Heart right ventricle (tissue), 16 donors: ENCODE results near the gene ELN. TPM values are rescaled to one million over a fixed set of nuclear protein-coding genes. Genes with fewer than 3 reads are reported as not detected.

ENCODE experiments used
- ATAC-seq, 8 donors: fragments of 200-7000 bp; cut with Tn5 transposase; one replicate each; pipeline ENCODE4 v1.9.1; 2020; ENCODE audit warnings: mild to moderate bottlenecking in 8 of 8, moderate library complexity in 8 of 8, moderate number of reproducible peaks in 1 of 8
- DNase-seq, 2 donors: peaks; one replicate each; pipeline ENCODE4 v3.0.0-alpha.2; 2020
- H3K27ac ChIP-seq, 10 donors: fragments of 200-600 bp; sonication (generic) in 2 of 10; one replicate each; pipeline versions ENCODE4 v1.5.0 to v1.8.0; 2020 to 2022; ENCODE audit warnings: mild to moderate bottlenecking in 3 of 10
- H3K27me3 ChIP-seq, 7 donors: fragments of 200-600 bp; one replicate each; pipeline ENCODE4 v1.8.0; 2021 to 2022; ENCODE audit warnings: mild to moderate bottlenecking in 2 of 7
- H3K36me3 ChIP-seq, 9 donors: fragments of 200-600 bp; sonication (generic) in 1 of 9; one replicate each; pipeline versions ENCODE4 v1.5.0 to v1.8.0; 2020 to 2022; ENCODE audit warnings: mild to moderate bottlenecking in 2 of 9
- H3K4me1 ChIP-seq, 9 donors: fragments of 200-600 bp; sonication (generic) in 1 of 9; one replicate each; pipeline versions ENCODE4 v1.5.0 to v1.8.0; 2020 to 2022; ENCODE audit warnings: mild to moderate bottlenecking in 4 of 9
- H3K4me3 ChIP-seq, 10 donors: fragments of 200-600 bp; sonication (generic) in 2 of 10; one replicate each; pipeline versions ENCODE4 v1.5.0 to v1.8.0; 2020 to 2022; ENCODE audit warnings: mild to moderate bottlenecking in 7 of 10, moderate library complexity in 2 of 10
- H3K9me3 ChIP-seq, 11 donors: fragments of 200-600 bp in 10 of 11; sonication (generic) in 2 of 11; one replicate each; pipeline versions ENCODE4 v1.5.0 to v1.8.0; 2013 to 2022; ENCODE audit warnings: mild to moderate bottlenecking in 2 of 11, control low read depth in 1 of 11, moderate library complexity in 1 of 11
- WGBS, 2 donors: extraction: QIAGEN DNeasy Blood & Tissue Kit; methylation state at CpG; one replicate each; pipeline ENCODE4 v1.1.7; 2013; ENCODE audit warnings: inconsistent platforms in 1 of 2; 5-methylcytosine and 5-hydroxymethylcytosine counted together
- intact Hi-C, 10 donors: fragments of 100-400 bp; cut with DNase I; formaldehyde crosslinking; loops; one replicate each; pipeline versions ENCODE4 v1.11.1 to v1.14.2; 2022
- polyA plus RNA-seq, 2 donors: library from polyadenylated mRNA; stranded (reverse); fragments of 200-250 nt; gene quantifications; one replicate each; pipeline ENCODE4 v1.2.3, GENCODE V29; 2013
- total RNA-seq, 10 donors: library from RNA; stranded (reverse); fragmentation: NEBNext Ultra II Directional in 3 of 10; extraction: Animal tissue kit (Norgen Biotek cat#: 25700) in 3 of 10; gene quantifications; one replicate each; pipeline versions ENCODE4 v1.2.1 to v1.2.4, GENCODE V29; 2021 to 2023
- TF ChIP-seq, protein P1 (sequence below), 9 donors: fragments of 200-600 bp; sonication (generic) in 2 of 9; IDR thresholded peaks; one replicate each; pipeline versions ENCODE4 v1.5.0 to v1.8.0; 2021 to 2022; ENCODE audit warnings: antibody characterized with exemption in 9 of 9, mild to moderate bottlenecking in 5 of 9, moderate library complexity in 1 of 9
- donor health status: Arrhythmogenic right ventricular cardiomyopathy.
- donor health status: ischemic (EF 13 %, LVEDD 7.1; RV severe dilation, severe dysfunction).
- donor health status: healthy with polysubstance abuse.
- donor health status: DM: no; HTN: yes; CAD: no.
- donor health status: DM: no; HTN: no; CAD: no.
- donor health status: ischemic (EF 25% LVEDD 6.9; RV normal size, moderate dysfunction).
- donor health status: ischemic (EF 25% LVEDD 5.7; RV mildly dilated, moderate dysfunction).
- donor health status: healthy.
- donor health status: DM: yes; HTN: yes; CAD: no.
- donor health status: Ischemic cardiomyopathy.
- donor health status: ischemic (EF 35%, LVEDD 5.7; RV mildly dilated, moderate dysfunction).
- donor health status: nonischemic (EF 11% LVEDD 7.7; RV severe dilation, severe dysfunction).
- donor health status: DM: yes; HTN: yes; CAD: no.
- donor health status: PGD.
- donor health status: ischemic (EF 29% LVEDD 5.4; RV normal size, mild dysfunction).
- donor health status: nonischemic (EF 23%, LVEDD 6.1; RV moderate dilation, normal function).

The ELN gene
- total and polyA plus RNA-seq, 12 donors, result 14.2 to 99.8 (median 31.8) TPM

GRCh38 chr7:74092964-74093471, 65.0 kb downstream of the ELN start:
- 37 to 63% methylated on average over 12 of the region's 12 CpGs for WGBS, 2 donors
- Histone ChIP-seq H3K27me3 (no peaks in the 10 kb centered on the region), H3K36me3 (peaks cover 0 to 23% (median 4%) of the 10 kb centered on the region in 9 donors), H3K9me3 (peaks cover 0 to 5% (median 0%) of the 10 kb centered on the region in 11 donors), H3K4me3 (peak overlapping the region in 8 of 10 donors; percentile 13 to 63 (median 56)), H3K27ac (peak overlapping the region; percentile 2 to 92 (median 74)), H3K4me1 (peaks cover 10 to 38% (median 30%) of the 10 kb centered on the region in 9 donors)
- ATAC-seq (peak; percentile 56 to 73 (median 67)), DNase-seq (peak; percentile 42 to 77)
- intact Hi-C loops, result loop anchor here in 3 of 10 donors (5.0 kb wide), 2 partner anchors 79 to 84 kb away; partner anchors contain the start of gene EIF4H (in 2 of the 3)
- TF ChIP-seq, protein P1, sequence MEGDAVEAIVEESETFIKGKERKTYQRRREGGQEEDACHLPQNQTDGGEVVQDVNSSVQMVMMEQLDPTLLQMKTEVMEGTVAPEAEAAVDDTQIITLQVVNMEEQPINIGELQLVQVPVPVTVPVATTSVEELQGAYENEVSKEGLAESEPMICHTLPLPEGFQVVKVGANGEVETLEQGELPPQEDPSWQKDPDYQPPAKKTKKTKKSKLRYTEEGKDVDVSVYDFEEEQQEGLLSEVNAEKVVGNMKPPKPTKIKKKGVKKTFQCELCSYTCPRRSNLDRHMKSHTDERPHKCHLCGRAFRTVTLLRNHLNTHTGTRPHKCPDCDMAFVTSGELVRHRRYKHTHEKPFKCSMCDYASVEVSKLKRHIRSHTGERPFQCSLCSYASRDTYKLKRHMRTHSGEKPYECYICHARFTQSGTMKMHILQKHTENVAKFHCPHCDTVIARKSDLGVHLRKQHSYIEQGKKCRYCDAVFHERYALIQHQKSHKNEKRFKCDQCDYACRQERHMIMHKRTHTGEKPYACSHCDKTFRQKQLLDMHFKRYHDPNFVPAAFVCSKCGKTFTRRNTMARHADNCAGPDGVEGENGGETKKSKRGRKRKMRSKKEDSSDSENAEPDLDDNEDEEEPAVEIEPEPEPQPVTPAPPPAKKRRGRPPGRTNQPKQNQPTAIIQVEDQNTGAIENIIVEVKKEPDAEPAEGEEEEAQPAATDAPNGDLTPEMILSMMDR (IDR thresholded peaks at IDR 0.05), result no peak

DNA sequence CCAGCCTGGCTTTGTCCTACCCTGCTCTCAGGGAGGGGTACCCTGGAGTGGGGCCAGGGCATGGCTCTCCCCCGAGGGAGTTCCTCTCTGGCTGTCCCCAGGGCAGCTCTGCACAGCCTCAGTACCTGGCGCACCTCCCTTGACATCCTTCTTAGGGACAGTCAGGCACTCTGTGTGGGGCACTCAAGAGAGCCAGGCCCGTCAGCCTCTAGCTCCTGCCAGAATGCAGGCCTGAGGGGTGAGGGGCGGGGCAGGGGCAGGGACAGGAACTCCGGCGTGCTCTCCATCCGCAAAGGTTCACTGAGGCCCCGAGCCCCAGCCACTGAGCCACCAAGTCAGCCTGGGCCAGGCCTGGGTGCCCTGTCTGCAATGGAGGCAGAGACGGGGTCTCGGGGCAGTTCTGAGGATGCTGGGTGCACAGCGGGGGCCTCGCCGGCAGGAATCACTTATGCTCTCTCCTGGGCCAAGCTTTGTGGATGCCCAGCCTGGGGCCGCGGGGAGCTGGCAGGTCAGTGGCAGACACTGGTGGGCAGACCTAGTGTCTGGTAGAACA, 65.8 kb downstream of the ELN start:
- Histone ChIP-seq H3K36me3 (peaks cover 0 to 23% (median 4%) of the 10 kb centered on the region in 9 donors), H3K9me3 (peaks cover 0 to 5% (median 0%) of the 10 kb centered on the region in 11 donors), H3K4me3 (peak overlapping the region in 7 of 10 donors; percentile 46 to 63 (median 57)), H3K27me3 (no peaks in the 10 kb centered on the region), H3K4me1 (peaks cover 10 to 38% (median 30%) of the 10 kb centered on the region in 9 donors), H3K27ac (peak overlapping the region in 9 of 10 donors; percentile 63 to 92 (median 75))
- ATAC-seq (peak in 7 of 8 donors; percentile 1 to 26 (median 19)), DNase-seq (peak in 1 of 2 donors; percentile 37)
- TF ChIP-seq, protein P1 (IDR thresholded peaks at IDR 0.05), result no peak
- intact Hi-C loops, result loop anchor here in 3 of 10 donors (5.0 kb wide), 2 partner anchors 79 to 84 kb away; partner anchors contain the start of gene EIF4H (in 2 of the 3)
- WGBS, 2 donors, result 53 to 57% methylated on average over 15 of the region's 15 CpGs

GRCh38 chr7:74094224-74095101, 66.5 kb downstream of the ELN start:
- no peaks in the 10 kb centered on the region for H3K27me3 ChIP-seq
- WGBS, 2 donors, result 22 to 32% methylated on average over 32 of the region's 32 CpGs
- peak overlapping the region in 9 of 10 donors; percentile 31 to 63 (median 54) for H3K4me3 ChIP-seq
- ATAC-seq (peak; percentile 50 to 81 (median 70)), DNase-seq (peak; percentile 44 to 66)
- peak overlapping the region in 9 of 10 donors; percentile 17 to 92 (median 74) for H3K27ac ChIP-seq
- peaks cover 10 to 38% (median 30%) of the 10 kb centered on the region in 9 donors for H3K4me1 ChIP-seq
- peaks cover 0 to 5% (median 0%) of the 10 kb centered on the region in 11 donors for H3K9me3 ChIP-seq
- intact Hi-C loops, result loop anchor here in 4 of 10 donors (5.0 kb wide), 3 partner anchors 63 to 83 kb away; partner anchors contain the start of gene EIF4H (in 2 of the 4)
- H3K36me3 ChIP-seq, result peaks cover 0 to 31% (median 10%) of the 10 kb centered on the region in 9 donors
- TF ChIP-seq, protein P1 (IDR thresholded peaks at IDR 0.05), result no peak

DNA sequence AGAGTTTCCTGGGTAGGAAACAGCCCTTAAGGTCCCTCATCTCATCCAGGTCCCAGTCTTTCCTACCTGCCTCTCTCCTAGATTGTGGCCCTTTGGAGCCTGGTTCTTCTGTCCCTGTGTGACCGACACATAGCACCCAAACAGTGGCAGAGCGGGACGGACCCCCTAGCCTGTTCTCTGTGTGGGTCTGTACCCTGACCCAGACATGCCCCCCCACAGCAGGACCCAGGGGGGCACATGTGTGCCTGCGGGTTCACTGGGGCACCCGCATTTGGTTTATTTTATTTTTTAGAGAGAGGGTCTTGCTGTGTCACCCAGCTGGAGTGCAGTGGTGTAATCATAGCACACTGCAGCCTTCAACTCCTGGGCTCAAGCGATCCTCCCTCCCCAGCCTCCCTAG, 67.2 kb downstream of the ELN start:
- 98% methylated on average over 6 of the region's 6 CpGs for WGBS, 2 donors
- intact Hi-C loops, result loop anchor here in 1 of 10 donors (5.0 kb wide), 1 partner anchor 62 kb away; no protein-coding TSS in a partner anchor
- Histone ChIP-seq H3K36me3 (peaks cover 0 to 37% (median 11%) of the 10 kb centered on the region in 9 donors), H3K4me1 (peaks cover 10 to 38% (median 30%) of the 10 kb centered on the region in 9 donors), H3K9me3 (peaks cover 0 to 5% (median 0%) of the 10 kb centered on the region in 11 donors), H3K27me3 (no peaks in the 10 kb centered on the region), H3K4me3 (peak overlapping the region in 9 of 10 donors; percentile 31 to 63 (median 54)), H3K27ac (peak overlapping the region in 8 of 10 donors; percentile 63 to 92 (median 74))
- TF ChIP-seq, protein P1 (IDR thresholded peaks at IDR 0.05), result no peak
- no peak for ATAC-seq
- DNase-seq, result no peak
